Spinal cord (tissue), 10 donors: ENCODE results near the gene IGHMBP2. TPM values are rescaled to one million over a fixed set of nuclear protein-coding genes. Genes with fewer than 3 reads are reported as not detected.
"Not testable (repeated sequence)": the region's sequence is repeated elsewhere in the genome, so short reads cannot be mapped to it uniquely, and the experiment has no call there.

Experiments
- DNase-seq, 6 donors: peaks; one replicate each; pipeline versions ENCODE4 v3.0.0 to v3.0.0-alpha.2; 2013 to 2015; ENCODE audit warnings: low spot score in 6 of 6, low read depth in 4 of 6
- H3K27ac ChIP-seq: one replicate; pipeline ENCODE4 v1.5.1; 2013; ENCODE audit warnings: low read depth, low read length, control low read depth
- H3K27me3 ChIP-seq: one replicate; pipeline ENCODE4 v1.6.1; 2013; ENCODE audit warnings: low read length; ENCODE audit not compliant: control insufficient read depth, insufficient read depth
- H3K36me3 ChIP-seq: one replicate; pipeline ENCODE4 v1.6.1; 2013; ENCODE audit warnings: low read length; ENCODE audit not compliant: control insufficient read depth, insufficient read depth
- H3K4me1 ChIP-seq: one replicate; pipeline ENCODE4 v1.6.1; 2013; ENCODE audit warnings: low read length; ENCODE audit not compliant: control insufficient read depth, insufficient read depth
- H3K4me3 ChIP-seq: one replicate; pipeline ENCODE4 v1.5.1; 2013; ENCODE audit warnings: low read depth, low read length, control low read depth
- H3K9me3 ChIP-seq: one replicate; pipeline ENCODE4 v1.6.1; 2013; ENCODE audit warnings: low read length; ENCODE audit not compliant: control insufficient read depth, insufficient read depth
- WGBS: methylation state at CpG from one replicate; pipeline ENCODE4 v1.1.5; 2013; ENCODE audit warnings: missing lambda C conversion rate; ENCODE audit not compliant: insufficient coverage; 5-methylcytosine and 5-hydroxymethylcytosine counted together
- polyA plus RNA-seq, 2 donors: library from polyadenylated mRNA; unstranded; fragments of 120-200 nt; gene quantifications; one replicate each; pipeline ENCODE4 v1.2.1, GENCODE V29; 2013; ENCODE audit not compliant: insufficient read length in 2 of 2
- total RNA-seq, 2 donors: library from RNA; depleted of rRNA in 1 of 2; stranded (reverse); fragments of 120-200 nt in 1 of 2; fragments of >200 nt in 1 of 2; gene quantifications; one replicate each; pipeline versions ENCODE4 v1.2.3 to v1.2.4, GENCODE V29; 2013 to 2014
- donor health status: healthy.

The IGHMBP2 gene
- total and polyA plus RNA-seq, 4 donors = 11.4 to 28.1 (median 16.0) TPM

GRCh38 chr11:68968306-68969250 is 64.9 kb downstream of the IGHMBP2 start:
- Histone ChIP-seq H3K9me3 (no peaks in the 10 kb centered on the region), H3K36me3 (no peaks in the 10 kb centered on the region), H3K27me3 (no peaks in the 10 kb centered on the region), H3K4me3 (no peak overlapping the region), H3K4me1 (no peaks in the 10 kb centered on the region), H3K27ac (no peak overlapping the region)
- no peak for DNase-seq
- 70% methylated on average over 23 of the region's 29 CpGs for WGBS

GRCh38 chr11:68969386-68969785 is 65.7 kb downstream of the IGHMBP2 start:
- no peak overlapping the region for H3K27ac ChIP-seq
- no peaks in the 10 kb centered on the region for H3K9me3 ChIP-seq
- H3K36me3 ChIP-seq = no peaks in the 10 kb centered on the region
- no peak overlapping the region for H3K4me3 ChIP-seq
- WGBS = 76% methylated on average over 7 of the region's 8 CpGs
- no peaks in the 10 kb centered on the region for H3K4me1 ChIP-seq
- no peak for DNase-seq
- no peaks in the 10 kb centered on the region for H3K27me3 ChIP-seq

- H3K36me3 ChIP-seq = no peaks in the 10 kb centered on the region
- no peak overlapping the region for H3K27ac ChIP-seq
- no peak overlapping the region for H3K4me3 ChIP-seq
- no peaks in the 10 kb centered on the region for H3K4me1 ChIP-seq
- 83% methylated on average over 8 of the region's 8 CpGs for WGBS
- no peak for DNase-seq
- H3K9me3 ChIP-seq = no peaks in the 10 kb centered on the region
- H3K27me3 ChIP-seq = no peaks in the 10 kb centered on the region
Observed at GRCh38 chr11:68970921-68971636, 67.4 kb downstream of the IGHMBP2 start.

- Histone ChIP-seq H3K27ac (no peak overlapping the region), H3K27me3 (no peaks in the 10 kb centered on the region), H3K4me1 (peaks cover 7% of the 10 kb centered on the region), H3K36me3 (no peaks in the 10 kb centered on the region), H3K9me3 (no peaks in the 10 kb centered on the region), H3K4me3 (no peak overlapping the region)
- 74% methylated on average over 4 of the region's 4 CpGs for WGBS
- DNase-seq = no peak
Observed at GRCh38 chr11:68973219-68973618, 69.5 kb downstream of the IGHMBP2 start.

DNA sequence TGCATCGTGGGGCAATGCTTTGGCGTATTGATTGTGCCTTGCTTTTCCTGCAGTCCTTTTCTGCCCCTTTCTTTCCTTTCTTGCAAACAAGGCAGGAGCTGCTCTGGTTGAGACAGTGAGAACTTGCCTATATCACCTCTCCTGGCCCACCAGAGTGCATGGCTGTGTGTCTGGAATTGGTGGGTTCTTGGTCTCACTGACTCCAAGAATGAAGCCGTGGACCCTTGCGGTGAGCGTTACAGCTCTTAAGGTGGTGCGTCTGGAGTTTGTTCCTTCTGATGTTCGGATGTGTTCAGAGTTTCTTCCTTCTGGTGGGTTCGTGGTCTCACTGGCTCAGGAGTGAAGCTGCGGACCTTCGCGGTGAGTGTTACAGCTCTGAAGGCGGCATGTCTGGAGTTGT is 70.0 kb downstream of the IGHMBP2 start:
- H3K27me3 ChIP-seq, H3K36me3 ChIP-seq, DNase-seq, H3K27ac ChIP-seq, H3K4me3 ChIP-seq, H3K9me3 ChIP-seq: not testable (repeated sequence)
- peaks cover 12% of the 10 kb centered on the region for H3K4me1 ChIP-seq
- 100% methylated on average over 4 of the region's 12 CpGs for WGBS

DNA sequence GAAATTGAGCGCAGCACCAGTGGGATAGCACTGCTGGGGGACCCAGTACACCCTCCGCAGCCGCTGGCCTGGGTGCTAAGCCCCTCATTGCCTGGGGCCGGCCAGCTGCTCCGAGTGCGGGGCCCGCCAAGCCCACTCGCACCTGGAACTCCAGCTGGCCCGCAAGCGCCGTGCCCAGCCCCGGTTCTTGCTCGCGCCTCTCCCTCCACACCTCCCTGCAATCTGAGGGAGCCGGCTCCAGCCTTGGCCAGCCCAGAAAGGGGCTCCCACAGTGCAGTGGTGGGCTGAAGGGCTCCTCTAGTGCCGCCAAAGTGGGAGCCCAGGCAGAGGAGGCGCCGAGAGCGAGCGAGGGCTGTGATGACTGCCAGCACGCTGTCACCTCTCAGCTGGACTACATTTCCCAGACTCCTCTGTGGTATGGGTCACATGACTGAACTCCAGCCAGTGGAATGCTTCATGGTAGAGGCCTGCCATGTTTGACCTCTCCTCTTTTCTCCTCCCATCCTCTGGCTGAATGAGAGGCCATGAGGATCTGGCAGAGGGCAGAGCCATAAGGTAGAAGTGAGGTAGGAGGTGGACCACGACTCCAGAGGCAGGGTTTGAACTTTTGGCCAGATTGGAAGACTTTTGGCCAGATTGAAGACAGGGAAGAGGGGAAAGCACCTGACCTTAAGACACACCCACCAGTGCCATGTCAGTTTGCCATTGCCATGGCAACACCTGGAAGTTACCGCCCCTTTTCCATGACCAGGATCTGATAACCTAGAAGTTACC is 70.9 kb downstream of the IGHMBP2 start:
- Histone ChIP-seq H3K4me1 (peaks cover 17% of the 10 kb centered on the region), H3K36me3 (no peaks in the 10 kb centered on the region), H3K9me3 (no peaks in the 10 kb centered on the region), H3K27ac (no peak overlapping the region), H3K27me3 (no peaks in the 10 kb centered on the region), H3K4me3 (no peak overlapping the region)
- WGBS = 96% methylated on average over 17 of the region's 23 CpGs
- peak in 1 of 6 donors; percentile 41 for DNase-seq

DNA sequence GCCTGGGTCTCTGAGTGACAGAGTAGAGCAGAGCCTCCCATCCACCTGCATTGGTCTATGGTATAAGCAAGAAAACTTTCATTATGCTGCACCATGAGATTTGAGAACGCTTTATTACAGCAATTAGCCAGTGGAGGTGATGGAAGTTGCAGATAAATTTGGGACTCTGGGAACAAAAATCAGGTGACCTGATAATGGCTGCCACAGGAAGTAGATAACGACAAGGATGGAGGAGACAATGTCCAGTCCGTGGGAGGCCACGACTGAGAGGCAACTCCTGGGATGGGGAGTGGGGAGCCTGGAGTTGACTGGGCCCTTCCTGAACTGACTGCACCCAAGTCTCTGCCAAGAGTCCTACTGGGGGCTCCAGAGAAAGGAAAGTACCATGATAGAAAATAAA is 72.4 kb downstream of the IGHMBP2 start:
- H3K4me3 ChIP-seq = no peak overlapping the region
- H3K27me3 ChIP-seq = no peaks in the 10 kb centered on the region
- 63% methylated on average over 4 of the region's 4 CpGs for WGBS
- no peaks in the 10 kb centered on the region for H3K36me3 ChIP-seq
- DNase-seq = no peak
- H3K9me3 ChIP-seq = no peaks in the 10 kb centered on the region
- H3K4me1 ChIP-seq = peaks cover 17% of the 10 kb centered on the region
- no peak overlapping the region for H3K27ac ChIP-seq

- H3K27me3 ChIP-seq = no peaks in the 10 kb centered on the region
- H3K27ac ChIP-seq = no peak overlapping the region
- H3K4me3 ChIP-seq = no peak overlapping the region
- H3K36me3 ChIP-seq = no peaks in the 10 kb centered on the region
- no peak for DNase-seq
- peaks cover 17% of the 10 kb centered on the region for H3K4me1 ChIP-seq
- WGBS = 70% methylated on average over 2 of the region's 4 CpGs
- H3K9me3 ChIP-seq = no peaks in the 10 kb centered on the region
Observed at GRCh38 chr11:68976563-68976962, 72.9 kb downstream of the IGHMBP2 start.

DNA sequence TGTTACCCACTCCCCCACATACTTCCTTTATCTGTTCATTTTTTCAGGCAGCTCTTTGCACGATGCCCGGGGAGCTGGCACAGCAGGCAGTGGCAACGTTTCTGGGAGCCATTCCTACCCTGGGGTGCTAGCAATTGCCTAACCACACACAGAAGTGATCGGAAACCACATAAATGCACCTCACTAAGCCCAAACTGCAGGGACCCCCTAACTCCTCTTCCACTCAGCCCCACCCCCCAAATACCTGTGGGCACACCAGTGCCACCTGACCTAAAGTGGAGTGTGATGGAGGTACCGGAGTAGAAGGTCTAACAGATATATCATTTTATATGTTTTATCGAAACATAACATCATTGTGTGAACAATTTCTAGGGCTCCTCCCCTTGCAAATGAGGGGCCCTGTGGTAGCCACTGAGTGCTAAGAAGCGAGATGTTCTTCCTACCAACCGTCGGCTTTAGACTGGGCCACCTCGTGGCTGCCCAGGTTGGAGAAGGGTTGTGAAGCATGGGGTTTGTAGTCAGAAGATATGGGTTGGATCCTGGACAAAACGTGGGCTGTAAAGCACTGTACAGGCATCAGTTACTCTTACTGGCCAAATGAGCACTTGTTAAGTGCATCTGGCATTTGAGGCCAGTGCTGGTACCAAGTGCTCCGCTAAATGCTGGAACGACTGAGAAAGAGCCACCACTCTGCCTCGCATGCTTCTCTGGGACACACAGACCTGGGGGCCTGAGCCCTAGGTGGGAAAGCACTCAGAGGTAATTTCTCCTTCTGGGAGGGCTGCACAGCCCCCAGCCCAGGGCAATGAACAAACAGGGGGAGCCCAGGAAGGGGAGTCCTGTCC is 74.3 kb downstream of the IGHMBP2 start:
- no peak overlapping the region for H3K4me3 ChIP-seq
- 61% methylated on average over 8 of the region's 14 CpGs for WGBS
- H3K4me1 ChIP-seq = peaks cover 17% of the 10 kb centered on the region
- H3K36me3 ChIP-seq = no peaks in the 10 kb centered on the region
- H3K27me3 ChIP-seq = no peaks in the 10 kb centered on the region
- no peak overlapping the region for H3K27ac ChIP-seq
- peaks cover 5% of the 10 kb centered on the region for H3K9me3 ChIP-seq
- no peak for DNase-seq
